LNCaP clone FGC (cell line): ENCODE results near the gene POU3F1.
A peak's percentile ranks its signal among the peaks of the same experiment; 100 is the strongest.

Experiments
- DNase-seq: peaks from one replicate; pipeline ENCODE4 v3.0.0-alpha.2; 2011; ENCODE audit warnings: low read depth
- H3K4me3 ChIP-seq: 2 replicates; pipeline ENCODE4 v1.5.1; 2011; ENCODE audit warnings: mild to moderate bottlenecking, low read depth, low read length, control low read depth
- CTCF ChIP-seq: IDR thresholded peaks from 2 replicates; pipeline ENCODE4 v1.5.1; 2012; ENCODE audit warnings: mild to moderate bottlenecking; ENCODE audit not compliant: control insufficient read depth, insufficient read depth; ENCODE audit errors: extremely low read depth

POU3F1 gene

GRCh38 chr1:38046333-38046883, at the start of gene POU3F1:
TSS of gene POU3F1 (minus strand) at chr1:38046793. CDS start at chr1:38046743, 50 bp downstream.
- no peak for TF ChIP-seq CTCF
- peak within 1 kb of the TSS; percentile 45 for H3K4me3 ChIP-seq
- no peak for DNase-seq

GRCh38 chr1:38095454-38095931, 48.9 kb upstream of the POU3F1 start:
- no peak for TF ChIP-seq CTCF
- DNase-seq: no peak
- H3K4me3 ChIP-seq: no peak overlapping the region

- H3K4me3 ChIP-seq: no peak overlapping the region
- no peak for DNase-seq
- TF ChIP-seq CTCF: no peak
Measured at GRCh38 chr1:38094711-38095290, 48.2 kb upstream of the POU3F1 start.

- no peak overlapping the region for H3K4me3 ChIP-seq
- no peak for DNase-seq
- no peak for TF ChIP-seq CTCF
Measured at GRCh38 chr1:38093569-38094520, 47.3 kb upstream of the POU3F1 start.

- no peak overlapping the region for H3K4me3 ChIP-seq
- DNase-seq: no peak
- TF ChIP-seq CTCF: no peak
Measured at GRCh38 chr1:38092256-38092655, 45.7 kb upstream of the POU3F1 start.

GRCh38 chr1:38090796-38091195, 44.2 kb upstream of the POU3F1 start:
- DNase-seq: no peak
- H3K4me3 ChIP-seq: no peak overlapping the region
- no peak for TF ChIP-seq CTCF
